HEK293 (cell line): ENCODE data around the gene CPEB3.

Experiments used
- KLF16 ChIP-seq: fragments of 450-650 bp; formaldehyde crosslinking; IDR thresholded peaks from 2 replicates; pipeline ENCODE4 v1.5.1; 2017; ENCODE audit warnings: missing biosample characterization, missing genetic modification characterization
- TF ChIP-seq, protein P1 (sequence below): fragments of 450-650 bp; formaldehyde crosslinking; IDR thresholded peaks from 2 replicates; pipeline ENCODE4 v1.5.1; 2016; ENCODE audit warnings: missing biosample characterization, missing genetic modification characterization

DNA sequence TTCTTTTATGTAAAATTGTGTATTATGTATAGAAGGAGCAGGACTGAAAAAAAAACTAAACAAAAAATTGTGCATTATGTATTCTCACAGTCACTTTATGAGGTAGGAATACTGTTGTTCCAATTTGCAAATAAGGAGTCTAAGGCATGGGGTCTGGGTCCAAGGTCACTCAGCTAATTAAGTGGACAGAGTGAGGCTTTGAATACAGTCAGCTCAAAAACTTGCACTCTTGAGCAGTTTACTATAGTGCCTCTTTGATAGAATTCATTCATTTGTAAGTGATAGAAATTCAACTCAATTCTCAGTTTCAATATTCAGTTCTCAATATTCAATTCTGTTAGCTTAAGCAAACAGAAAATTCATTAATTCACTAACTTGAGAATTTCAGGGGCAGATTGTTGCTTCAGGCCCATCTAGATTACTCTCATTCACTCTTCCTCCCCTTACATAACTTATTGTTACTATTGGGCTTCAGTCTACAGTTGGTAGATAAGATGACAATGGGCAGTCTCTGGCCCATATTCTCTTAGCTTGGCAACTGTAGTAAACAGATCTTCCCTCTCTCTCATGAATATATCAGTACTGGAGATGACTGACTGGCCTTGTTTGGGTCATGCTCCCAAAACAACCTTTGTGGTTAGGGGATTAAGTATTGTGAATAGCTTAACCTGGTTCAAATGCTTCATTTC, 280.7 kb downstream of the CPEB3 start:
- TF ChIP-seq, protein P1, sequence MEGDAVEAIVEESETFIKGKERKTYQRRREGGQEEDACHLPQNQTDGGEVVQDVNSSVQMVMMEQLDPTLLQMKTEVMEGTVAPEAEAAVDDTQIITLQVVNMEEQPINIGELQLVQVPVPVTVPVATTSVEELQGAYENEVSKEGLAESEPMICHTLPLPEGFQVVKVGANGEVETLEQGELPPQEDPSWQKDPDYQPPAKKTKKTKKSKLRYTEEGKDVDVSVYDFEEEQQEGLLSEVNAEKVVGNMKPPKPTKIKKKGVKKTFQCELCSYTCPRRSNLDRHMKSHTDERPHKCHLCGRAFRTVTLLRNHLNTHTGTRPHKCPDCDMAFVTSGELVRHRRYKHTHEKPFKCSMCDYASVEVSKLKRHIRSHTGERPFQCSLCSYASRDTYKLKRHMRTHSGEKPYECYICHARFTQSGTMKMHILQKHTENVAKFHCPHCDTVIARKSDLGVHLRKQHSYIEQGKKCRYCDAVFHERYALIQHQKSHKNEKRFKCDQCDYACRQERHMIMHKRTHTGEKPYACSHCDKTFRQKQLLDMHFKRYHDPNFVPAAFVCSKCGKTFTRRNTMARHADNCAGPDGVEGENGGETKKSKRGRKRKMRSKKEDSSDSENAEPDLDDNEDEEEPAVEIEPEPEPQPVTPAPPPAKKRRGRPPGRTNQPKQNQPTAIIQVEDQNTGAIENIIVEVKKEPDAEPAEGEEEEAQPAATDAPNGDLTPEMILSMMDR (tag by site-specific recombination), result no peak
- no peak for TF ChIP-seq KLF16 (tag by site-specific recombination)
